ENCODE data around the gene LAMA3. TPM values are rescaled to one million over a fixed set of nuclear protein-coding genes. Genes with fewer than 3 reads are reported as not detected.

The LAMA3 gene
- polyA plus RNA-seq, 1 experiment: 0.32 TPM

DNA sequence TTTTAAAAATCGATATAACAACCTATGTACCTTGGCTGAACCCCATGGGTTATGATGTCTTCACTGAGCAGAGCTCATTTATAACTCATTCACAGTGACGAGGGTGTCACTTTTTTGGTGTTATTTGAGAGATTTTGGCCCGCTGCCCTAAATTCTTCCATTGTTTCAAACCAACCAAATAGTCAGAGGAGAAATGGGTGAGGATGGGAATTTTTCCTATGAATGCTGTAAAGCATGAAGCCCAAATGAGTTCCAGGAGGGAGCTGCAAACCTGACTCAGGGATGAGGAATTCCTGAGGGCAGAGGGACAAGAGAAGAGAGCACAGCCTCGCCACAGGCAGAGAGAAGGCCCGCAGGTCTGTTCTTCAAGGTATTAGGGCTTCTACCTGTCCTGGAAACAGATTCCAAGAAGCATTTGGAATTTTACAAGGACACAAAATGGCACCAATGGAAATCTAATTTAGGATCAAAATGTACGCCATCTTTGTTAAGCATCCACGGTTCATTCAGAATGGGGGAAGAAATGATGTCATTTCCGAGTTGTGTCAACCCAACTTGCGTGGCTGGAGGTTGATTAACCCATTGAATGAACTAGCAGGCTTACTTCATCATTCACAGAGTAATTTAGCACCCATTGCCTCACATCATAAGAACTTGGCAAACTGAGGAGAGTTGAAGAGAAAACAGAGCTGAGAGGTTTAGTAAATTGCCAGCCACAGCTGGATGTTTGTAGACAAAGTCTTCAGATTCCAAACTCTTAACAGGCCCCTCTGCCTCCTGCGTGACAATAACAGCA lies 133.5 kb downstream of the LAMA3 start:
- H3K4me3 ChIP-seq (ENCODE audit: low read depth, low read length): no peak overlapping the region
- H3K9me3 ChIP-seq (ENCODE audit: control insufficient read depth, insufficient read depth, low read length): no peaks in the 10 kb centered on the region
- DNase-seq (ENCODE audit: low read depth, low spot score): no peak
- CTCF ChIA-PET: no interaction called here
- TF ChIP-seq, protein P1, sequence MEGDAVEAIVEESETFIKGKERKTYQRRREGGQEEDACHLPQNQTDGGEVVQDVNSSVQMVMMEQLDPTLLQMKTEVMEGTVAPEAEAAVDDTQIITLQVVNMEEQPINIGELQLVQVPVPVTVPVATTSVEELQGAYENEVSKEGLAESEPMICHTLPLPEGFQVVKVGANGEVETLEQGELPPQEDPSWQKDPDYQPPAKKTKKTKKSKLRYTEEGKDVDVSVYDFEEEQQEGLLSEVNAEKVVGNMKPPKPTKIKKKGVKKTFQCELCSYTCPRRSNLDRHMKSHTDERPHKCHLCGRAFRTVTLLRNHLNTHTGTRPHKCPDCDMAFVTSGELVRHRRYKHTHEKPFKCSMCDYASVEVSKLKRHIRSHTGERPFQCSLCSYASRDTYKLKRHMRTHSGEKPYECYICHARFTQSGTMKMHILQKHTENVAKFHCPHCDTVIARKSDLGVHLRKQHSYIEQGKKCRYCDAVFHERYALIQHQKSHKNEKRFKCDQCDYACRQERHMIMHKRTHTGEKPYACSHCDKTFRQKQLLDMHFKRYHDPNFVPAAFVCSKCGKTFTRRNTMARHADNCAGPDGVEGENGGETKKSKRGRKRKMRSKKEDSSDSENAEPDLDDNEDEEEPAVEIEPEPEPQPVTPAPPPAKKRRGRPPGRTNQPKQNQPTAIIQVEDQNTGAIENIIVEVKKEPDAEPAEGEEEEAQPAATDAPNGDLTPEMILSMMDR (IDR thresholded peaks at IDR 0.05; ENCODE audit: low read depth, low read length): no peak
- peaks cover 8% of the 10 kb centered on the region for H3K27me3 ChIP-seq (ENCODE audit: control insufficient read depth, insufficient read depth, low read length)
- H3K27ac ChIP-seq (ENCODE audit: low read depth, low read length): no peak overlapping the region
- POLR2A ChIA-PET: no interaction called here

DNA sequence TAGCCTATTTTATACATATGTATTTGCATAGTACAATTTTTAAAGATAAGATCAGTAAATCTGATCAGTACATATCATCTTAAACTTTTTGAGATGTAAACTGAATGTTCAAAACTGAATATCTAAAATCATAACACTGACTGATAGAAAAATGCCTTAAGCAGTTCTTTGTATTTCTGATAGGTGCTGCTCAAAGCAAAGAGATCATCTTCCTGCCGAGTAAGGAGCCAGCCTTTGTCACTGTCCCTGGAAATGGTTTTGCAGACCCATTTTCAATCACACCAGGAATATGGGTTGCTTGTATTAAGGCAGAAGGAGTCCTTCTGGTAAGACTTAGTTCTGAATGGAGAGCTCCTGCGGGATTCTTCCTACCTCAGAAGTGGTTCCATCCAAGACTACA lies 135.0 kb downstream of the LAMA3 start:
- DNase-seq (ENCODE audit: low read depth, low spot score): no peak
- Histone ChIP-seq H3K27ac (ENCODE audit: low read depth, low read length) (no peak overlapping the region), H3K27me3 (ENCODE audit: control insufficient read depth, insufficient read depth, low read length) (peaks cover 8% of the 10 kb centered on the region), H3K9me3 (ENCODE audit: control insufficient read depth, insufficient read depth, low read length) (no peaks in the 10 kb centered on the region), H3K4me3 (ENCODE audit: low read depth, low read length) (no peak overlapping the region)
- POLR2A ChIA-PET: no interaction called here
- CTCF ChIA-PET: no interaction called here
- TF ChIP-seq, protein P1 (IDR thresholded peaks at IDR 0.05; ENCODE audit: low read depth, low read length): no peak

DNA sequence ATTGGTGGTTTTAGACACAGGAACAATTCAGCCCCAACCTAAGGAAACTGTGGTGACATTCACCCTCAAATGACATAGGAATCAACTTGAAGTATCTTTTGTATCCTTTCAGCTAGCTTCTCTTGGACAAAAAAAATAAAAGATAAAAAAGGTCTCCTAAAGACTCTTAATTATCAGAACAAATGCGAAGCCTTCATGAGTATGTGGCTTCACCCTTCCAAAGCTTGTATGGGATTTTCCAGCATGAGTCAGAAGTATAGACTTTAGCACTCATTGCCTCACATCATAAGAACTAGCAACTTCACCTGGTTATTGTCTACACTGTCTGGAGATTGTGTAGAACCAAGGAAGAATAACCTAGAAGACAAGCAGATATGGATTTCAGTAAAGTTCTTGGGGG lies 135.4 kb downstream of the LAMA3 start:
- no peak overlapping the region for H3K27ac ChIP-seq (ENCODE audit: low read depth, low read length)
- H3K4me3 ChIP-seq (ENCODE audit: low read depth, low read length): no peak overlapping the region
- TF ChIP-seq, protein P1 (IDR thresholded peaks at IDR 0.05; ENCODE audit: low read depth, low read length): no peak
- DNase-seq (ENCODE audit: low read depth, low spot score): no peak
- CTCF ChIA-PET: no interaction called here
- H3K27me3 ChIP-seq (ENCODE audit: control insufficient read depth, insufficient read depth, low read length): peaks cover 8% of the 10 kb centered on the region
- POLR2A ChIA-PET: no interaction called here
- H3K9me3 ChIP-seq (ENCODE audit: control insufficient read depth, insufficient read depth, low read length): no peaks in the 10 kb centered on the region

DNA sequence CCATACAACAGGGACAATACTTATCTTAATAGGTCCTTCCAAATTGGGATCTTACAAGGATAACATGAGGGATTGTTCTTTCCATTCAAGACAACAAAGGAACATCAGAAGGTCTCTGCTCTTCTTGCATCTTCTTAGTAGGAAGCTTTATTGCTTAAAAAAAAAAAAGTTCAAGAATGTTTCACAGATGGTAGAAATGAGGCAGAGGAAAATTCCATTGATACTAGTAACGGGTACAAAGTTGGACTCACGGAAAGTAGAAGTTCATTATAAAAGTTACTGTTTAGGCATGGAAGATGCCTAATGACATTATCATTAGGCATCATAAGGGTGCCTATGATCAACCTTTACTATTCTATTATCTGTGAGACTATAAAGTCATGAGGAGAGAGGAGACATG lies 136.2 kb downstream of the LAMA3 start:
- H3K9me3 ChIP-seq (ENCODE audit: control insufficient read depth, insufficient read depth, low read length): no peaks in the 10 kb centered on the region
- ChIA-PET CTCF (no interaction called here), POLR2A (no interaction called here)
- no peak for DNase-seq (ENCODE audit: low read depth, low spot score)
- H3K27me3 ChIP-seq (ENCODE audit: control insufficient read depth, insufficient read depth, low read length): peaks cover 8% of the 10 kb centered on the region
- H3K27ac ChIP-seq (ENCODE audit: low read depth, low read length): no peak overlapping the region
- H3K4me3 ChIP-seq (ENCODE audit: low read depth, low read length): no peak overlapping the region
- TF ChIP-seq, protein P1 (IDR thresholded peaks at IDR 0.05; ENCODE audit: low read depth, low read length): no peak

DNA sequence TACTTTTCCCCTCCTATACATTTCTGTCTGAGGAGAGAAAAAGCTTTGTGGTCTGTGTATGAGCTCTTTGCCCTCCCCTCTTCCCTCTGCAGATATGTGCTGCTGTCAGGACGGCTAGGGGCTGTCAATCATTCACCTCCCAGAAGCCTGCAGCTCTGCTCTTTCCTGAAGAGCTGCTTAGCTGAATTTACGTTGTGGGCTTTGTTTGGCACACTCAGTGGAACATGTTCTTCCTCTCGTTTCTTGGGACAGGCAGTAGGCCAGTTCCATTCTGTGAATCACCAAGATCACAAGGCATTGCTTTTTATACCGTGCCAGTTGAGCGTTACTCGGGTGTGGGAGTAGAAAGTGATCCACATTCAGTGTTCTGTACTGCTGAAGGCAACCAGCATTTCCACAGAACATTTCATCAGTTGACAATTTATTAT lies 136.7 kb downstream of the LAMA3 start:
- ChIA-PET POLR2A (no interaction called here), CTCF (no interaction called here)
- DNase-seq (ENCODE audit: low read depth, low spot score): no peak
- TF ChIP-seq, protein P1 (IDR thresholded peaks at IDR 0.05; ENCODE audit: low read depth, low read length): no peak
- no peak overlapping the region for H3K4me3 ChIP-seq (ENCODE audit: low read depth, low read length)
- no peak overlapping the region for H3K27ac ChIP-seq (ENCODE audit: low read depth, low read length)
- H3K27me3 ChIP-seq (ENCODE audit: control insufficient read depth, insufficient read depth, low read length): peaks cover 8% of the 10 kb centered on the region
- no peaks in the 10 kb centered on the region for H3K9me3 ChIP-seq (ENCODE audit: control insufficient read depth, insufficient read depth, low read length)

All from AG04450 (cell line).